Sigmoid colon (tissue), 7 donors: ENCODE data around the gene ACSL4. TPM values are rescaled to one million over a fixed set of nuclear protein-coding genes. Genes with fewer than 3 reads are reported as not detected.
"Not testable (repeated sequence)": the region's sequence is repeated elsewhere in the genome, so short reads cannot be mapped to it uniquely, and the experiment has no call there.

Experiments
- DNase-seq: peaks from one replicate; pipeline ENCODE4 v3.0.0-alpha.2; 2019
- H3K27ac ChIP-seq, 4 donors: fragments of 200-600 bp; sonication (generic); one replicate each; pipeline ENCODE4 v1.5.1; 2016 to 2019; ENCODE audit warnings: mild to moderate bottlenecking in 1 of 4
- H3K27me3 ChIP-seq, 3 donors: fragments of 200-600 bp; sonication (generic); one replicate each; pipeline ENCODE4 v1.5.1; 2019; ENCODE audit warnings: mild to moderate bottlenecking in 1 of 3
- H3K36me3 ChIP-seq, 4 donors: fragments of 200-600 bp; sonication (generic); one replicate each; pipeline ENCODE4 v1.5.1; 2016 to 2019
- H3K4me1 ChIP-seq, 4 donors: fragments of 200-600 bp; sonication (generic); one replicate each; pipeline ENCODE4 v1.5.1; 2017 to 2019
- H3K4me3 ChIP-seq, 4 donors: fragments of 200-600 bp; sonication (generic); one replicate each; pipeline ENCODE4 v1.5.1; 2017 to 2019; ENCODE audit warnings: mild to moderate bottlenecking in 2 of 4, moderate library complexity in 1 of 4
- H3K9me3 ChIP-seq, 4 donors: fragments of 200-600 bp in 3 of 4; sonication (generic) in 3 of 4; one replicate each; pipeline versions ENCODE4 v1.5.1 to v1.6.1; 2013 to 2019
- EP300 ChIP-seq, 4 donors: sonication (generic); formaldehyde crosslinking; IDR thresholded peaks; one replicate each; pipeline ENCODE4 v1.6.1; 2017; ENCODE audit warnings: antibody characterized with exemption in 4 of 4
- POLR2A ChIP-seq, 2 donors: fragments of 450-650 bp; IDR thresholded peaks; one replicate each; pipeline ENCODE4 v1.6.1; 2016; ENCODE audit warnings: antibody characterized with exemption in 2 of 2, mild to moderate bottlenecking in 2 of 2, moderate library complexity in 2 of 2
- POLR2AphosphoS5 ChIP-seq, 4 donors: sonication (generic); formaldehyde crosslinking; IDR thresholded peaks; one replicate each; pipeline ENCODE4 v1.6.1; 2017; ENCODE audit warnings: antibody characterized with exemption in 4 of 4
- WGBS, 2 donors: extraction: QIAGEN DNeasy Blood & Tissue Kit; methylation state at CpG; one replicate each; pipeline ENCODE4 v1.1.7; 2013; 5-methylcytosine and 5-hydroxymethylcytosine counted together
- intact Hi-C: fragments of 100-400 bp; cut with DNase I; formaldehyde crosslinking; loops from one replicate; pipeline ENCODE4 v1.15.1; 2023
- polyA plus RNA-seq, 3 donors: library from polyadenylated mRNA; stranded (reverse); fragments of 200-250 nt; gene quantifications; one replicate each; pipeline ENCODE4 v1.2.3, GENCODE V29; 2013
- total RNA-seq, 4 donors: library from RNA; depleted of rRNA; stranded (reverse); fragments of >200 nt; gene quantifications; one replicate each; pipeline ENCODE4 v1.1.0, GENCODE V29; 2016
- TF ChIP-seq, protein P1 (sequence below), 4 experiments: fragments of 450-650 bp in 3 of 4; fragments of 200-600 bp in 1 of 4; IDR thresholded peaks; one replicate each; pipeline ENCODE4 v1.5.1; 2016 to 2019; ENCODE audit warnings: antibody characterized with exemption in 4 of 4, mild to moderate bottlenecking in 3 of 4, moderate library complexity in 2 of 4
- donor health status: healthy with polysubstance abuse.
- donor health status: Bipolar disorder and iron deficiency.
- donor health status: healthy.

The ACSL4 gene
- total and polyA plus RNA-seq, 7 donors, result 6.9 to 45.3 (median 31.3) TPM

DNA sequence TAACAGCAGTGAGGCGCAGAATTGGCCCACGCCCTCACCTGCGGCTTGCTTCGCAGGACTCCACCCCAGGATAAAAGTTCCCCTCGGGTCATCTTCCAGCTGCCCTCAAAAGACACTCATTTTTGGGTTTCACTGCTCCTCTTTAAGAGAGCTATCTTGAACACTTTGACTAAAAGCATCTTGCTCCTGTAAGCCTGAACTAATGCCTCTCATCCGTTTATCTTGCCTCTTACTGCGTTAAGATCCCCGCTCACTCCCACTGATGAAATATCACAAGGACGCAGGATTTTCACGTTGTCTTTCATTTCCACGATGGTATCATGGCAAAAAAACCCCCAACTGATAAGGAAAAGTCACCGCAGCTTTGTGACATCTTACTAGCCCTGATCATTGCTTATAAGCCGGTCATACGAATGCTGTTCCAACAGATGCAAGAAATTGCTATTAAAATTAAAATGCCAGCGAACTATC lies 591 bp upstream of the ACSL4 start:
- intact Hi-C loops, result loop anchor here (2.0 kb wide), 1 partner anchor 583 kb away; no protein-coding TSS in a partner anchor
- Histone ChIP-seq H3K4me1 (no peaks in the 10 kb centered on the region), H3K9me3 (no peaks in the 10 kb centered on the region), H3K4me3 (peak overlapping the region; percentile 23 to 76 (median 72)), H3K36me3 (no peaks in the 10 kb centered on the region), H3K27ac (peak overlapping the region; percentile 84 to 91 (median 86)), H3K27me3 (no peaks in the 10 kb centered on the region)
- WGBS, 2 donors, result 11 to 26% methylated on average over 15 of the region's 15 CpGs
- no peak for TF ChIP-seq EP300 (IDR thresholded peaks at IDR 0.05)
- TF ChIP-seq POLR2AphosphoS5 (IDR thresholded peaks at IDR 0.05), result no peak
- TF ChIP-seq, protein P1, sequence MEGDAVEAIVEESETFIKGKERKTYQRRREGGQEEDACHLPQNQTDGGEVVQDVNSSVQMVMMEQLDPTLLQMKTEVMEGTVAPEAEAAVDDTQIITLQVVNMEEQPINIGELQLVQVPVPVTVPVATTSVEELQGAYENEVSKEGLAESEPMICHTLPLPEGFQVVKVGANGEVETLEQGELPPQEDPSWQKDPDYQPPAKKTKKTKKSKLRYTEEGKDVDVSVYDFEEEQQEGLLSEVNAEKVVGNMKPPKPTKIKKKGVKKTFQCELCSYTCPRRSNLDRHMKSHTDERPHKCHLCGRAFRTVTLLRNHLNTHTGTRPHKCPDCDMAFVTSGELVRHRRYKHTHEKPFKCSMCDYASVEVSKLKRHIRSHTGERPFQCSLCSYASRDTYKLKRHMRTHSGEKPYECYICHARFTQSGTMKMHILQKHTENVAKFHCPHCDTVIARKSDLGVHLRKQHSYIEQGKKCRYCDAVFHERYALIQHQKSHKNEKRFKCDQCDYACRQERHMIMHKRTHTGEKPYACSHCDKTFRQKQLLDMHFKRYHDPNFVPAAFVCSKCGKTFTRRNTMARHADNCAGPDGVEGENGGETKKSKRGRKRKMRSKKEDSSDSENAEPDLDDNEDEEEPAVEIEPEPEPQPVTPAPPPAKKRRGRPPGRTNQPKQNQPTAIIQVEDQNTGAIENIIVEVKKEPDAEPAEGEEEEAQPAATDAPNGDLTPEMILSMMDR (IDR thresholded peaks at IDR 0.05), result no peak
- peak in 1 of 2 donors; percentile 30 for TF ChIP-seq POLR2A (IDR thresholded peaks at IDR 0.05)
- no peak for DNase-seq

DNA sequence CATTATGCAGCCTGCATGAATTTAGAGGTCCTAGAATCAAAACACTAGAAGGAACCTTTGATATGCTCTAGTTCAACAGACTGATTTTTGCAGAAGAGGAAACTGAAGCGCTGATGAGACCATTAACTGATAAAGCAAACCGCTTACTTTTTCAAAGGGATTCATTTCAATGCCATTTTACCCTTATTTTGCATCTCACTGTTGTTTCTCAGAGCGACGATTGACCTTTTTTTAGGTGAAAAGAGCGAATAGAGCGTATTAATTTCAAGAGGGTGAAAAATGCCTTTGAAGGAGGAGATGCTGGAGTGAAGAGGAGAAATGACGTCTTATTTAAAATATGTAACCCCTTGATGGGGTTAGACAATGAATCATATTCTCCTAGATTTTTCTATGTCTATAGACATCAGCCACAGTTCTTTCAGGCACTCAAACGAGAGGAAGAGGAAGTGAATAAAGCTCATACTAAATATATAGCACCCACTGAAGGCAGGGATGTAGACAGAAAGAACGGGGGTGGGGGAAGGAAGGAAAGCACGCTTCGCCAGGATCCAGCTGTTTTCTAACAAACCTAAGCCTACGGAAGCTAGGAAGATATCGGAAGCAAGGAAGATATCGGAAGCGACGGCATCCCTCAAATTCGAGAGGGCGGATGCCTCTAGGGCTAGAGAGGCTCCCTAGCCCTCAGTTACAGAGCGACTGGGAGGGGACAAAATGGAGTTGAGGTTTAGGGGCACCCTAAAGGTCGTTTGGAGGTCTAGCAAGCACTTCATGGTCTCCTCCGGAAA lies 848 bp downstream of the ACSL4 start:
- intact Hi-C loops, result loop anchor here (2.0 kb wide), 1 partner anchor 585 kb away; no protein-coding TSS in a partner anchor
- WGBS, 2 donors, result 11 to 17% methylated on average over 21 of the region's 21 CpGs
- Histone ChIP-seq H3K27ac (peak overlapping the region; percentile 84 to 91 (median 86)), H3K27me3 (no peaks in the 10 kb centered on the region), H3K4me3 (peak overlapping the region; percentile 49 to 76 (median 72)), H3K4me1 (peaks cover 0 to 7% (median 0%) of the 10 kb centered on the region in 4 donors), H3K9me3 (no peaks in the 10 kb centered on the region), H3K36me3 (no peaks in the 10 kb centered on the region)
- TF ChIP-seq, protein P1 (IDR thresholded peaks at IDR 0.05), result no peak
- TF ChIP-seq POLR2AphosphoS5 (IDR thresholded peaks at IDR 0.05), result peak in 1 of 4 donors; percentile 17
- TF ChIP-seq POLR2A (IDR thresholded peaks at IDR 0.05), result no peak
- DNase-seq, result no peak

DNA sequence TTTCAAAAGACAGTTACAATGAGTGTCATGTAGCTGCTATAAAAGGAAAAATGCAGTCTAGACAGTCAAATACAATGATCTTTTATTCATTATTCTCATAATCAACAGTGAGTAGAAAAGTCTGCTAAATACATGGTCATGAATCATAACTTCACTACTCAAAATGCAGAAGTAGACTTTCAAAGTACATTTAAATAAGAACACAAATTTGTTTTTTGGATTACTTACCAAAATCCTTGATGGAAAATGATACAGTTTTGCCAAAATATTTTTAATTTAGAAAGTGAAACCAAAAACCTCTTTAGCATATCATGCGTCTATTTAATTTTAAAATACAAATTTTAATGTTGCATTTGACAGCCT lies 4.9 kb downstream of the ACSL4 start:
- intact Hi-C loops, result no loop called here
- H3K27me3 ChIP-seq, result no peaks in the 10 kb centered on the region
- 15 to 82% methylated on average over 1 of the region's 1 CpG for WGBS, 2 donors
- peak overlapping the region in 3 of 4 donors; percentile 23 to 65 (median 42) for H3K27ac ChIP-seq
- no peaks in the 10 kb centered on the region for H3K36me3 ChIP-seq
- H3K9me3 ChIP-seq, result no peaks in the 10 kb centered on the region
- peak overlapping the region in 1 of 4 donors; percentile 2 for H3K4me3 ChIP-seq
- peaks cover 0 to 9% (median 0%) of the 10 kb centered on the region in 4 donors for H3K4me1 ChIP-seq
- TF ChIP-seq EP300 (IDR thresholded peaks at IDR 0.05) (no peak), POLR2AphosphoS5 (IDR thresholded peaks at IDR 0.05) (no peak), POLR2A (IDR thresholded peaks at IDR 0.05) (no peak)
- TF ChIP-seq, protein P1 (IDR thresholded peaks at IDR 0.05), result no peak
- DNase-seq, result no peak

DNA sequence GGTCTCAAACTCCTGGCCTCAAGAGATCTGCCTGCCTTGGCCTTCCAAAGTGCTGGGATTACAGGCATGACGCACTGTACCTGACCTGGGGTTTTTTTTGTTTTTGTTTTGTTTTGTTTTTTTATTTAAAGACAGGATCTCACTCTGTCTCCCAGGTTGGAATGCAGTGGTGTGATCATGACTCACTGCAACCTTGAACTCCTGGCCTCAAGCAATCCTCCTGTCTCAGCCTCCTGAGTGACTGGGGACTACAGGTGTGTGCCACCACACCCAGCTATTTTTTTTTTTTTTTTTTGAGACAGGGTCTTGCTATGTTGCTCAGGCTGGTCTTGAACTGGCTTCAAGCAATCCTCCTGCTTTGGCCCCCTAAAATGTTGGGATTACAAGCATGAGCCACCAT lies 8.1 kb downstream of the ACSL4 start:
- H3K27ac ChIP-seq, H3K9me3 ChIP-seq, H3K27me3 ChIP-seq, H3K36me3 ChIP-seq, DNase-seq, H3K4me3 ChIP-seq, H3K4me1 ChIP-seq, intact Hi-C loops: not testable (repeated sequence)
- WGBS, 2 donors, result 97% methylated on average over 1 of the region's 1 CpG

DNA sequence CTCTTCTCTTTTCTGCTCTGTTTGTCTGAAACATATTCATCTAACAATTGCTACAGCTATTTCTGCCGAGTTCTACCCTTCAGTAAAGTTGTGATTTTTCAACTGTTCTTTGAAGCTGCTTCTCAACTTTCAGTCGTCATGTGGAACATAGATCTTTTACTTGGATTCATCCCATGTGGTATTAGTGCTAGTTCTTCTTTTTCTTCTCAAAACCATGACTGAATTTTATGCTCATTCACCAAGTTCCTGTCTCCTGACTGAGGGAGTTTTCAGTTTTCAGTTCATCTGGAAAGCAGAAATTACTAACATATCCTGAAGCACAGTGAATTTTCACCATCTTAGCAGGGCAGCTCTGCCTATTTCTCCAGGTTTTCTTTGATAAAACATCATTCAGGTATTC lies 12.1 kb downstream of the ACSL4 start:
- intact Hi-C loops, result no loop called here
- no peak for DNase-seq
- Histone ChIP-seq H3K27me3 (no peaks in the 10 kb centered on the region), H3K4me1 (peaks cover 0 to 11% (median 8%) of the 10 kb centered on the region in 4 donors), H3K4me3 (no peak overlapping the region), H3K27ac (no peak overlapping the region), H3K9me3 (no peaks in the 10 kb centered on the region), H3K36me3 (no peaks in the 10 kb centered on the region)
- no peak for TF ChIP-seq POLR2AphosphoS5 (IDR thresholded peaks at IDR 0.05)
- TF ChIP-seq POLR2A (IDR thresholded peaks at IDR 0.05), result no peak
- WGBS, 2 donors, result 65 to 78% methylated on average over 2 of the region's 2 CpGs
